VCaP (cell line): ENCODE data around the gene PHLDB3.

Experiments used
- H3K27ac ChIP-seq: fragments of 450-650 bp; 2 replicates; pipeline ENCODE4 v1.5.1; 2017
- CTCF ChIP-seq: fragments of 450-650 bp; conservative IDR thresholded peaks from 2 replicates; pipeline ENCODE4 v1.5.1; 2017; ENCODE audit warnings: mild to moderate bottlenecking, moderate library complexity

The PHLDB3 gene

GRCh38 chr19:43480574-43480973 is 24.0 kb downstream of the PHLDB3 start:
- H3K27ac ChIP-seq, result no peak overlapping the region
- TF ChIP-seq CTCF, result no peak

GRCh38 chr19:43479961-43480561 is 24.5 kb downstream of the PHLDB3 start:
- no peak overlapping the region for H3K27ac ChIP-seq
- no peak for TF ChIP-seq CTCF

GRCh38 chr19:43479226-43479625 is 25.3 kb downstream of the PHLDB3 start:
- no peak overlapping the region for H3K27ac ChIP-seq
- TF ChIP-seq CTCF, result no peak

- no peak for TF ChIP-seq CTCF
- no peak overlapping the region for H3K27ac ChIP-seq
These were observed 26.2 kb downstream of the PHLDB3 start for GRCh38 chr19:43478323-43478722.

GRCh38 chr19:43476606-43477005 is 27.9 kb downstream of the PHLDB3 start:
- no peak overlapping the region for H3K27ac ChIP-seq
- no peak for TF ChIP-seq CTCF

GRCh38 chr19:43474986-43475705 is 29.4 kb downstream of the PHLDB3 start:
- no peak for TF ChIP-seq CTCF
- H3K27ac ChIP-seq, result peak overlapping the region; percentile 40

- TF ChIP-seq CTCF, result no peak
- peak overlapping the region; percentile 40; the same call in 1 of the 2 replicates for H3K27ac ChIP-seq
These were observed 30.1 kb downstream of the PHLDB3 start for GRCh38 chr19:43474487-43474886.
